B cell (primary cell): Measurements from ENCODE around the gene GDF9.

Experiments
- EZH2 ChIP-seq: IDR thresholded peaks from 2 replicates; pipeline ENCODE4 v1.6.1; 2012; ENCODE audit warnings: borderline replicate concordance, low read depth, mild to moderate bottlenecking, moderate library complexity, low read length; ENCODE audit not compliant: insufficient read depth, poor library complexity, severe bottlenecking
- TF ChIP-seq, protein P1 (sequence below): fragments of 200-600 bp; IDR thresholded peaks from one replicate; pipeline ENCODE4 v1.8.0; 2022; ENCODE audit warnings: antibody characterized with exemption, mild to moderate bottlenecking

DNA sequence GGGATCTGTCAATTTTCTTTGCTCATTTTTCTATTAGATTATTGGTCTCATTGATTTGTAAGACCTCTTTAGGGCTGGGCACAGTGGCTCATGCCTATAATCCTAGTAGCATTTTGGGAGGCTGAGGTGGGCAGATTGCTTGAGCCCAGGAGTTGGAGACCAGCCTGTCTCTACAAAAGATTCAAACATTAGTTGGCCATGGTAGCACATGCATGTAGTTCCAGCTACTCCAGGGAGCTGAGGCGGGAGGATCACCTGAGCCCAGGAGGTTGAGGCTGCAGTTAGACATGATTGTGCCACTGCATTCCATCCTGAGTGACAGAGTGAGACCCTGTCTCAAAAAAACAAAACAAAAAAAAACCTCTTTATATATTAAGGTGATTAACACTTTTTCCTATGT is 29.4 kb downstream of the GDF9 start:
- no peak for TF ChIP-seq EZH2
- TF ChIP-seq, protein P1, sequence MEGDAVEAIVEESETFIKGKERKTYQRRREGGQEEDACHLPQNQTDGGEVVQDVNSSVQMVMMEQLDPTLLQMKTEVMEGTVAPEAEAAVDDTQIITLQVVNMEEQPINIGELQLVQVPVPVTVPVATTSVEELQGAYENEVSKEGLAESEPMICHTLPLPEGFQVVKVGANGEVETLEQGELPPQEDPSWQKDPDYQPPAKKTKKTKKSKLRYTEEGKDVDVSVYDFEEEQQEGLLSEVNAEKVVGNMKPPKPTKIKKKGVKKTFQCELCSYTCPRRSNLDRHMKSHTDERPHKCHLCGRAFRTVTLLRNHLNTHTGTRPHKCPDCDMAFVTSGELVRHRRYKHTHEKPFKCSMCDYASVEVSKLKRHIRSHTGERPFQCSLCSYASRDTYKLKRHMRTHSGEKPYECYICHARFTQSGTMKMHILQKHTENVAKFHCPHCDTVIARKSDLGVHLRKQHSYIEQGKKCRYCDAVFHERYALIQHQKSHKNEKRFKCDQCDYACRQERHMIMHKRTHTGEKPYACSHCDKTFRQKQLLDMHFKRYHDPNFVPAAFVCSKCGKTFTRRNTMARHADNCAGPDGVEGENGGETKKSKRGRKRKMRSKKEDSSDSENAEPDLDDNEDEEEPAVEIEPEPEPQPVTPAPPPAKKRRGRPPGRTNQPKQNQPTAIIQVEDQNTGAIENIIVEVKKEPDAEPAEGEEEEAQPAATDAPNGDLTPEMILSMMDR: no peak
